PC-3 (cell line): ENCODE measurements around the gene RNH1. TPM values are rescaled to one million over a fixed set of nuclear protein-coding genes. Genes with fewer than 3 reads are reported as not detected.

ENCODE experiments used
- ATAC-seq: fragments of 200-7000 bp; cut with Tn5 transposase; 2 replicates; pipeline ENCODE4 v1.9.1; 2020; ENCODE audit warnings: mild to moderate bottlenecking, moderate library complexity
- BruUV-seq: library from RNA; stranded (reverse); fragments of 400-500 nt; replicated peaks from 2 replicates; lab custom pipeline; 2021; lab: Mats Ljungman, UMichigan
- CTCF ChIA-PET: fragments of 300-600 bp; sonication (Branson Sonifier 250); formaldehyde crosslinking; loops from one replicate; lab custom pipeline; 2022; ENCODE audit warnings: antibody characterized with exemption; lab: Charles Lee
- POLR2A ChIA-PET: fragments of 300-600 bp; sonication (Branson Sonifier 250); formaldehyde crosslinking; loops from one replicate; lab custom pipeline; 2022; ENCODE audit warnings: antibody characterized with exemption; ENCODE audit not compliant: unreplicated experiment; lab: Charles Lee
- DNase-seq: peaks from one replicate; pipeline ENCODE4 v3.0.0-alpha.2; 2015
- H2AFZ ChIP-seq: fragments of 300-600 bp; sonication (generic); 2 replicates; pipeline ENCODE4 v1.6.0; 2016; ENCODE audit warnings: antibody characterized with exemption, low read length
- H3F3A ChIP-seq: fragments of 300-600 bp; sonication (generic); one replicate; pipeline ENCODE4 v1.6.0; 2017; ENCODE audit warnings: antibody characterized with exemption, low read length, control low read depth, mild to moderate bottlenecking; ENCODE audit not compliant: unreplicated experiment
- H3K27ac ChIP-seq: fragments of 300-600 bp; sonication (generic); 2 replicates; pipeline ENCODE4 v1.5.1; 2016; ENCODE audit warnings: mild to moderate bottlenecking, low read length
- H3K27me3 ChIP-seq: fragments of 300-600 bp; sonication (generic); 2 replicates; pipeline ENCODE4 v1.6.1; 2016; ENCODE audit warnings: low read length, mixed read lengths
- H3K36me3 ChIP-seq: fragments of 300-600 bp; sonication (generic); 2 replicates; pipeline ENCODE4 v1.6.1; 2016; ENCODE audit warnings: low read depth, mixed run types, low read length, mixed read lengths
- H3K4me1 ChIP-seq: fragments of 300-600 bp; sonication (generic); 2 replicates; pipeline ENCODE4 v1.5.1; 2016; ENCODE audit warnings: low read length; ENCODE audit not compliant: insufficient read depth
- H3K4me2 ChIP-seq: fragments of 300-600 bp; sonication (generic); 2 replicates; pipeline ENCODE4 v1.6.0; 2016; ENCODE audit warnings: low read length
- H3K4me3 ChIP-seq: fragments of 300-600 bp; sonication (generic); 2 replicates; pipeline ENCODE4 v1.5.1; 2016; ENCODE audit warnings: mild to moderate bottlenecking, low read length, mixed read lengths
- H3K79me2 ChIP-seq: fragments of 300-600 bp; sonication (generic); 2 replicates; pipeline ENCODE4 v1.6.1; 2017; ENCODE audit warnings: low read length, mixed read lengths
- H3K9ac ChIP-seq: fragments of 300-600 bp; sonication (generic); 2 replicates; pipeline ENCODE4 v1.6.0; 2016; ENCODE audit warnings: mild to moderate bottlenecking, low read length
- H3K9me2 ChIP-seq: fragments of 300-600 bp; sonication (generic); replicated peaks from 2 replicates; pipeline ENCODE4 v1.6.1; 2016; ENCODE audit warnings: mixed run types, low read length, mixed read lengths
- H3K9me3 ChIP-seq: fragments of 300-600 bp; sonication (generic); 2 replicates; pipeline ENCODE4 v1.6.1; 2016; ENCODE audit warnings: low read length, mixed read lengths
- H4K20me1 ChIP-seq: fragments of 300-600 bp; sonication (generic); 2 replicates; pipeline ENCODE4 v1.6.1; 2016; ENCODE audit warnings: low read length, mixed read lengths
- EZH2 ChIP-seq: fragments of 300-600 bp; sonication (generic); IDR thresholded peaks from one replicate; pipeline ENCODE4 v1.6.1; 2017; ENCODE audit warnings: antibody characterized with exemption, mild to moderate bottlenecking, low read length; ENCODE audit not compliant: unreplicated experiment
- EZH2phosphoT487 ChIP-seq: fragments of 300-600 bp; sonication (generic); IDR thresholded peaks from 2 replicates; pipeline ENCODE4 v1.6.1; 2018; ENCODE audit warnings: mild to moderate bottlenecking, antibody characterized with exemption, low read length, borderline replicate concordance
- intact Hi-C: fragments of 100-400 bp; cut with micrococcal nuclease; formaldehyde crosslinking; loops from 2 replicates; pipeline ENCODE4 v1.9.0; 2023
- total RNA-seq: library from RNA; depleted of rRNA; stranded (reverse); fragments of >200 nt; gene quantifications from 2 replicates; pipeline ENCODE4 v1.2.3, GENCODE V29; 2014
- TF ChIP-seq, protein P1 (sequence below): fragments of 300-600 bp; sonication (generic); conservative IDR thresholded peaks from 2 replicates; pipeline ENCODE4 v1.5.1; 2017; ENCODE audit warnings: antibody characterized with exemption, low read depth, mild to moderate bottlenecking, low read length

The RNH1 gene
- total RNA-seq, 1 experiment from 2014 or later: 258 TPM

DNA sequence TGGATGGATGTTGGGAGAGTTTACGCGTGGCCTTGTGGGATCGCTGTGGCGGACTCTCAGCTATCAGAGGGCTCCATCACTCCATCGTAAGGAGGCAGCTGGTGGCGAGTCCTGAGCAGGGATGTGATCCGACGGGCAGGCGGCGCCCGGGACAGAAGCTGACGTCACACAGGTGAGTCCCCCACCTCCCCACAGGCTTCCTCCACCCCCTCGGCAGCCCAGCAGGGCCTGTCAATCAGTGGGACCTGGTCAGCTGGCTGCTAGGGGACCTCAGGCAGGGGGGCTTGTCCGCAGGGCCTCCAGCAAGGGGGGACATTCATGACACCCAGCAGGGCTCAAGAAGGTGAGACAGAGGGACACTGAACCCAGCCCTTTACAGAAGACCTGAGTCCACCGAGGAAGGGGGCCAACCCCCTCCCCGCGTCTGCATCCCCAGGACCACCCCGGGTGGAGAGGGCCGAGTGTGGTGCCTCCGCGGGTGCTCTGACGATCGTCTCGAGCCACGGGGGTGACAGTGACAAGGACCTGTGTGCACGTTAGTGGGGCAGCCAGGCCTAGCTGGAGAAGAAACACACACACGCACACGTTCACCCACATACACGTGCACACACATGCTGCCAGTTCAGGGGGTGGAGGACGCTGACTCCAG lies 21.2 kb upstream of the RNH1 start:
- Histone ChIP-seq H4K20me1 (no peaks in the 10 kb centered on the region), H2AFZ (no peak overlapping the region), H3K4me2 (no peak overlapping the region), H3K36me3 (no peaks in the 10 kb centered on the region), H3K9me2 (no peaks in the 10 kb centered on the region), H3K79me2 (no peaks in the 10 kb centered on the region), H3K4me3 (no peak overlapping the region), H3F3A (no peaks in the 10 kb centered on the region), H3K27ac (no peak overlapping the region), H3K9ac (no peak overlapping the region), H3K9me3 (no peaks in the 10 kb centered on the region), H3K27me3 (no peaks in the 10 kb centered on the region), H3K4me1 (no peaks in the 10 kb centered on the region)
- TF ChIP-seq, protein P1, sequence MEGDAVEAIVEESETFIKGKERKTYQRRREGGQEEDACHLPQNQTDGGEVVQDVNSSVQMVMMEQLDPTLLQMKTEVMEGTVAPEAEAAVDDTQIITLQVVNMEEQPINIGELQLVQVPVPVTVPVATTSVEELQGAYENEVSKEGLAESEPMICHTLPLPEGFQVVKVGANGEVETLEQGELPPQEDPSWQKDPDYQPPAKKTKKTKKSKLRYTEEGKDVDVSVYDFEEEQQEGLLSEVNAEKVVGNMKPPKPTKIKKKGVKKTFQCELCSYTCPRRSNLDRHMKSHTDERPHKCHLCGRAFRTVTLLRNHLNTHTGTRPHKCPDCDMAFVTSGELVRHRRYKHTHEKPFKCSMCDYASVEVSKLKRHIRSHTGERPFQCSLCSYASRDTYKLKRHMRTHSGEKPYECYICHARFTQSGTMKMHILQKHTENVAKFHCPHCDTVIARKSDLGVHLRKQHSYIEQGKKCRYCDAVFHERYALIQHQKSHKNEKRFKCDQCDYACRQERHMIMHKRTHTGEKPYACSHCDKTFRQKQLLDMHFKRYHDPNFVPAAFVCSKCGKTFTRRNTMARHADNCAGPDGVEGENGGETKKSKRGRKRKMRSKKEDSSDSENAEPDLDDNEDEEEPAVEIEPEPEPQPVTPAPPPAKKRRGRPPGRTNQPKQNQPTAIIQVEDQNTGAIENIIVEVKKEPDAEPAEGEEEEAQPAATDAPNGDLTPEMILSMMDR: no peak
- TF ChIP-seq EZH2phosphoT487 (no peak), EZH2 (no peak)
- BruUV-seq: no TSS peak
- DNase-seq (no peak), ATAC-seq (no peak)
- POLR2A ChIA-PET: no interaction called here
- CTCF ChIA-PET: no interaction called here
- intact Hi-C loops: no loop called here

DNA sequence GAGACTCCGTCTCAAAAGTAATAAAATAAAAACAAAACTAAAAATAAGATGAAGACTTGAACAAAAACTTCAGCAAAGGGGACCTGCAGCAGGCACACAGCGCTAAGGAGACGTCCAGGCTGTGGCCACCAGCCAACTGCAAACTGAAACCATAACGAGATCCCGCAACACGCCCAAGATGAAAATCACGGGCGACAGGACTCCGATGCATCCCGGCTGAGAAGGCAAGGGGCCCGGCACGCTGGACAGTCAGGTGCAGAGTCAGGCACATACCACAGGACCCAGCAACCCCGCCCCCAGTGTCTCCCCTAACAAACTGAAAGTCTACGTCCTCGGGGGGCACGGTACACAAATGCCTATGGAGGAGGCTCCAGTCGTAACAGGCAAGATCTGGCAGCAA lies 19.1 kb upstream of the RNH1 start:
- no peaks in the 10 kb centered on the region for H3K79me2 ChIP-seq
- ChIA-PET POLR2A (no interaction called here), CTCF (no interaction called here)
- peak; percentile 35; the same call in 1 of the 2 replicates for ATAC-seq
- no peaks in the 10 kb centered on the region for H3F3A ChIP-seq
- intact Hi-C loops: no loop called here
- no peaks in the 10 kb centered on the region for H3K27me3 ChIP-seq
- H3K4me1 ChIP-seq: no peaks in the 10 kb centered on the region
- DNase-seq: no peak
- TF ChIP-seq EZH2 (no peak), EZH2phosphoT487 (no peak)
- TF ChIP-seq, protein P1: no peak
- BruUV-seq: no TSS peak
- H3K9me3 ChIP-seq: no peaks in the 10 kb centered on the region
- no peak overlapping the region for H2AFZ ChIP-seq
- no peak overlapping the region for H3K9ac ChIP-seq
- H4K20me1 ChIP-seq: no peaks in the 10 kb centered on the region
- H3K4me3 ChIP-seq: peak overlapping the region; percentile 43; the same call in 1 of the 2 replicates
- no peak overlapping the region for H3K27ac ChIP-seq
- peak overlapping the region; percentile 40 for H3K4me2 ChIP-seq
- H3K36me3 ChIP-seq: no peaks in the 10 kb centered on the region
- no peaks in the 10 kb centered on the region for H3K9me2 ChIP-seq

DNA sequence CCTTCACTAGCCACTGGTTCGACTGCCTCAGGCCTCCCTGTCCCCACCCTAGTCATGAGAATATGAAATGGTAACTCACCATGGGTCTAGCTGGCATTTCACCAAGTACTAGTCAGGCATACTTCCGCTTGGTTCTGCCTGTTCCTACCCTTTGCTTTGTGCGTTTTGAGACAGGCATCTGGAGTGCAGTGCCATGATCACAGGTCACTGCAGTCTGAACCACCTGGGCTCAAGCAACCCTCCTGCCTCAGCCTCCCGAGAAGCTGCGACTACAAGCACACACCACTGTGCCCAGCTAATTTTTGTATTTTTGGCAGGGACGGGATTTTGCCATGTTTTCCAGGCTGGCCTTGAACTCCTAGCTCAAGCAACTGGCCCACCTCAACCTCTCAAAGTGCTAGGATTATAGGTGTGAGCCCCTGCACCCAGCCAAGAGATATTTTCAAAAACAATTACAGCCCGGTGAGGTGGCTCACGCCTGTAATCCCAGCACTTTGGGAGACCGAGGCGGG lies 14.2 kb upstream of the RNH1 start:
- H3K79me2 ChIP-seq: no peaks in the 10 kb centered on the region
- no peak overlapping the region for H3K27ac ChIP-seq
- H2AFZ ChIP-seq: no peak overlapping the region
- POLR2A ChIA-PET: interaction anchor here (0.6 kb wide), 1 partner anchor 15 kb away, joined by 3 read pairs; no protein-coding TSS in a partner anchor
- CTCF ChIA-PET: no interaction called here
- H3K4me1 ChIP-seq: no peaks in the 10 kb centered on the region
- DNase-seq (no peak), ATAC-seq (no peak)
- H3K9ac ChIP-seq: no peak overlapping the region
- H4K20me1 ChIP-seq: no peaks in the 10 kb centered on the region
- H3K9me2 ChIP-seq: no peaks in the 10 kb centered on the region
- no peak overlapping the region for H3K4me3 ChIP-seq
- intact Hi-C loops: no loop called here
- 0 out of 2 replicates have a peak, but pooled peaks cover 2% of the 10 kb centered on the region for H3K36me3 ChIP-seq
- TF ChIP-seq EZH2 (no peak), EZH2phosphoT487 (no peak)
- TF ChIP-seq, protein P1: no peak
- no peaks in the 10 kb centered on the region for H3K27me3 ChIP-seq
- no TSS peak for BruUV-seq
- no peaks in the 10 kb centered on the region for H3K9me3 ChIP-seq
- H3F3A ChIP-seq: no peaks in the 10 kb centered on the region
- H3K4me2 ChIP-seq: no peak overlapping the region
